ENCODE results near the gene GRHL1. TPM values are rescaled to one million over a fixed set of nuclear protein-coding genes. Genes with fewer than 3 reads are reported as not detected.
A peak's percentile ranks its signal among the peaks of the same experiment; 100 is the strongest.

The GRHL1 gene
- polyA plus RNA-seq, 1 of the 3 experiments (the other 2 are of a cell fraction): 1.0 TPM

GRCh38 chr2:9961013-9961412, 9.5 kb downstream of the GRHL1 start:
- no peaks in the 10 kb centered on the region for H3F3A ChIP-seq (replicated peaks; ENCODE audit: insufficient read depth)

GRCh38 chr2:9964334-9964980, 13.0 kb downstream of the GRHL1 start:
- no peak for DNase-seq
- no peaks in the 10 kb centered on the region for H3K9me3 ChIP-seq
- no peaks in the 10 kb centered on the region for H3K79me2 ChIP-seq (ENCODE audit: insufficient read depth)
- no peak overlapping the region for H3K27ac ChIP-seq (ENCODE audit: low read depth in 2 of 2, low read length in 1 of 2)
- 92% methylated on average over 7 of the region's 7 CpGs for WGBS (ENCODE audit: low lambda C conversion rate)
- no peak for TF ChIP-seq MAX (IDR thresholded peaks at IDR 0.05; ENCODE audit: low read depth)
- TF ChIP-seq YY1 (IDR thresholded peaks at IDR 0.05; ENCODE audit: low read depth): no peak
- no peak for TF ChIP-seq USF1 (IDR thresholded peaks at IDR 0.05; ENCODE audit: borderline replicate concordance, low read depth)
- TF ChIP-seq SIN3A (IDR thresholded peaks at IDR 0.05; ENCODE audit: borderline replicate concordance, low read depth, low read length): no peak
- TF ChIP-seq SMC3 (IDR thresholded peaks at IDR 0.05; ENCODE audit: low read depth, low read length): no peak
- no peak for TF ChIP-seq REST (IDR thresholded peaks at IDR 0.05; ENCODE audit: low read depth, low read length)
- no peak for TF ChIP-seq NRF1 (IDR thresholded peaks at IDR 0.05; ENCODE audit: low read depth, low read length)
- TF ChIP-seq MEF2A (IDR thresholded peaks at IDR 0.05; ENCODE audit: borderline replicate concordance, low read depth): no peak
- TF ChIP-seq CHD2 (IDR thresholded peaks at IDR 0.05; ENCODE audit: low read length, partially characterized antibody): no peak
- TF ChIP-seq TAF1 (IDR thresholded peaks at IDR 0.05; ENCODE audit: borderline replicate concordance, low read depth, low read length): no peak
- TF ChIP-seq RAD21 (IDR thresholded peaks at IDR 0.05; ENCODE audit: low read length): no peak
- TF ChIP-seq POLR2AphosphoS5 (IDR thresholded peaks at IDR 0.05; ENCODE audit: low read depth, low read length): no peak
- TF ChIP-seq RFX5 (IDR thresholded peaks at IDR 0.05; ENCODE audit: low read length): no peak
- TF ChIP-seq RXRA (IDR thresholded peaks at IDR 0.05; ENCODE audit: borderline replicate concordance, low read depth): no peak
- TF ChIP-seq EP300 (IDR thresholded peaks at IDR 0.05; ENCODE audit: borderline replicate concordance in 1 of 2, low read depth in 1 of 2, low read length in 1 of 2): no peak
- no peak for TF ChIP-seq TCF12 (IDR thresholded peaks at IDR 0.05)
- no peak for TF ChIP-seq ELF1 (IDR thresholded peaks at IDR 0.05)
- TF ChIP-seq GABPA (IDR thresholded peaks at IDR 0.05; ENCODE audit: low read depth): no peak
- TF ChIP-seq MXI1 (IDR thresholded peaks at IDR 0.05; ENCODE audit: low read depth, low read length): no peak
- no peak for TF ChIP-seq USF2 (IDR thresholded peaks at IDR 0.05; ENCODE audit: borderline replicate concordance, low read depth, low read length)
- H3K9me2 ChIP-seq: no peaks in the 10 kb centered on the region
- peaks cover 0 to 15% of the 10 kb centered on the region in 2 experiments for H3K36me3 ChIP-seq (replicated peaks in 1 of 2; ENCODE audit: control insufficient read depth in 1 of 2, insufficient read depth in 2 of 2, low read length in 1 of 2)
- H3F3A ChIP-seq (replicated peaks; ENCODE audit: insufficient read depth): no peaks in the 10 kb centered on the region
- no peak overlapping the region for H3K9ac ChIP-seq
- no peak overlapping the region for H3K4me2 ChIP-seq
- ChIA-PET CTCF (interaction anchor here (1.4 to 5.6 kb wide), 5 partner anchors 13 to 151 kb away, joined by 3 to 65 read pairs (median 6); partner anchors contain the start of gene GRHL1), POLR2A (no interaction called here)
- H3K27me3 ChIP-seq (ENCODE audit: insufficient read depth): no peaks in the 10 kb centered on the region
- no peak overlapping the region for H3K4me3 ChIP-seq (ENCODE audit: low read depth in 2 of 2, low read length in 1 of 2)
- no peak overlapping the region for H2AFZ ChIP-seq (ENCODE audit: low read depth)
- H4K20me1 ChIP-seq (ENCODE audit: insufficient read depth): no peaks in the 10 kb centered on the region
- H3K4me1 ChIP-seq (ENCODE audit: control insufficient read depth in 1 of 2, insufficient read depth in 2 of 2, low read depth in 1 of 2, low read length in 1 of 2): peaks cover 0 to 20% of the 10 kb centered on the region in 2 experiments; a peak in 2 of 4 replicates

More at GRCh38 chr2:9961013-9961412, 9.5 kb downstream of the GRHL1 start:
- Histone ChIP-seq H3K79me2 (ENCODE audit: insufficient read depth) (no peaks in the 10 kb centered on the region), H3K9ac (no peak overlapping the region), H4K20me1 (ENCODE audit: insufficient read depth) (no peaks in the 10 kb centered on the region), H3K4me1 (ENCODE audit: control insufficient read depth in 1 of 2, insufficient read depth in 2 of 2, low read depth in 1 of 2, low read length in 1 of 2) (peaks cover 0 to 9% of the 10 kb centered on the region in 2 experiments; a peak in 2 of 4 replicates), H3K4me3 (ENCODE audit: low read depth in 2 of 2, low read length in 1 of 2) (no peak overlapping the region), H3K27ac (ENCODE audit: low read depth in 2 of 2, low read length in 1 of 2) (no peak overlapping the region; a peak in 1 of 4 replicates), H3K36me3 (replicated peaks in 1 of 2; ENCODE audit: control insufficient read depth in 1 of 2, insufficient read depth in 2 of 2, low read length in 1 of 2) (peaks cover 0 to 15% of the 10 kb centered on the region in 2 experiments), H3K9me3 (no peaks in the 10 kb centered on the region), H3K27me3 (ENCODE audit: insufficient read depth) (no peaks in the 10 kb centered on the region), H2AFZ (ENCODE audit: low read depth) (no peak overlapping the region), H3K4me2 (no peak overlapping the region), H3K9me2 (no peaks in the 10 kb centered on the region)
- POLR2A ChIA-PET: interaction anchor here (1.0 kb wide), 2 partner anchors 118 to 330 kb away, joined by 3 read pairs; partner anchors contain the start of genes TAF1B and YWHAQ
- TF ChIP-seq RAD21 (IDR thresholded peaks at IDR 0.05; ENCODE audit: low read length) (no peak), MXI1 (IDR thresholded peaks at IDR 0.05; ENCODE audit: low read depth, low read length) (peak; percentile 97), RFX5 (IDR thresholded peaks at IDR 0.05; ENCODE audit: low read length) (0 out of 2 replicates have a peak, but pooled peaks have one; percentile 44), GATA2 (CRISPR knock-in tag; IDR thresholded peaks at IDR 0.05) (peak; percentile 73), RCOR1 (IDR thresholded peaks at IDR 0.05; ENCODE audit: low read length) (no peak)
- WGBS (ENCODE audit: low lambda C conversion rate): 73% methylated on average over 10 of the region's 10 CpGs
- DNase-seq: peak; percentile 88
- CTCF ChIA-PET: interaction anchor here (0.7 to 5.6 kb wide), 11 partner anchors 10 to 332 kb away, joined by 3 to 65 read pairs (median 5); no protein-coding TSS in a partner anchor

Data from SK-N-SH (cell line).